GM19328 (cell line): ENCODE results near the gene LSMEM2.
A peak's percentile ranks its signal among the peaks of the same experiment; 100 is the strongest.
"Not testable (repeated sequence)": the region's sequence is repeated elsewhere in the genome, so short reads cannot be mapped to it uniquely, and the experiment has no call there.

Source experiments
- ATAC-seq: cut with Tn5 transposase; IDR thresholded peaks from one replicate; pipeline ENCODE4 v1.9.1; 2021; ENCODE audit warnings: mild to moderate bottlenecking, moderate library complexity; ENCODE audit not compliant: unreplicated experiment

The LSMEM2 gene

DNA sequence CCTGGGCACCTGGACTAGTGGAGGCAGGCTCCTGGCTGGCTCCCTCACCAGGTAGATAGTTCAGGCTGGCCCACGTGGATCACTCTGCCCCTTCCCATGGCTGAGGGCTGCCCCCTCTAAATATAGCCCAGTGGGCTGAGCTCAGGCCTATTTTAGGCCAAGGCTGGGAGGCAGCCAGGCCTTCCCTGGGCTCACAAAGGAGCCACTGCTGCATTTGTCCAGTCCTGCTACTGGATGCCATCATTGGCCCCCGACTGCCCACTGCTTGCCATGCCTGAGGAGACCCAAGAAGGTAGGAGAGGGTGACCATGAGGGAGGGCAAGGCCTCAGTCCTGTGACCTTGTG is at the start of gene LSMEM2:
TSS of gene LSMEM2 (plus strand) at position 208 of the 345 bp plus-strand sequence. CDS start at position 235, 27 bp downstream.
- no peak for ATAC-seq

DNA sequence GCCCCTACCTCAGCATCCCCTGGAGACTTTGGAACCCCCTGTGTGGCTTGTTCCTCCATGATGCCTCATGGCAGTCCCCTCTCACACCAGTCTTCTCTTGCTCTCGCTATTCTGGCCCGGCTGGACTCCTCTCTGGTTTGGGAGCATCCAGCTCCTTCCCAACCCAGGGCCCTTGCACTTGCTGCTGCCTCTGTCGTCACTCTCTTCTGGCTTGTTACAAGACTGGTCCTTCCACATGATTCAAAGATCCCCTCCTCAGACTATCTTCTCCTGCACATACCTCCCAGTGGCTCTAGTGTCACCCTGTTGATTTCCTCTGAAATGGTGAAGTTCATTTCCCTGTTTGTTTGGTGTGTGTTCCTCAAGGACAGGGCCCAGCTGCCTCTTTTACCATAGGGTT is 49.4 kb upstream of the LSMEM2 start:
- no peak for ATAC-seq

DNA sequence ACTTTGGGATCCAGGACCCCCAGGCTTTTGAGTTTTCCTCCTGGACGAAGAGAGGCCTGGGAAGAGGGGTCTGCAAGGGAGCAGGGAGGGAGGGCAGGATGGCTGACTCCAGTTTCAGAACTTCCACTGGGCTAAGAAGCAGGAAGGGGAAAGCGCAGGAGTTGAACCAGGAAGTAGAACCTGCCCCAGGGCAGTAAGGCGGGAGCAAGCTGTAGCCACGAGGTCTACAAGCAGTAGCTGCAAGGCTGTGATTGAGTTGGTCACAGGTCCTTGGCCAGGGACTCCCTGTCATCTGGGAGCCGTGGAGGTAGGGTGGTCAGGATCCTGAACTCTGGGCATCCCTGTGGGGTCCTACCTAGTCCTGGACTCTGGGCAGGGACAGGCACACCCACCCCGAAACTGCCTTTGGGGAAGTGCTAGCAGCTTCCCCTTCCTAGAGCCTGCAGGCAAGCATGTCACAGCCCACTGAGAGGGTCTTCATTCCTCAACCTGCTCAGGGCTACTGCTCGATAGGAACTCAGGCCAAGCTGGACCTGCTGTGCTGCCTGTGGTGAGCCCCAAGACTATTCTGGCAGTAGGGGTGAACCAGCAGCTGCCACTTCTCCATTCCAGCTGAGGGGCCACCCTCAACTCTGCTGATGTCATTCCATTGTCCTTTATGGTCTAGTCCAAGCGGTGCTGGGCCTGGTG is 48.6 kb upstream of the LSMEM2 start:
- ATAC-seq: no peak

DNA sequence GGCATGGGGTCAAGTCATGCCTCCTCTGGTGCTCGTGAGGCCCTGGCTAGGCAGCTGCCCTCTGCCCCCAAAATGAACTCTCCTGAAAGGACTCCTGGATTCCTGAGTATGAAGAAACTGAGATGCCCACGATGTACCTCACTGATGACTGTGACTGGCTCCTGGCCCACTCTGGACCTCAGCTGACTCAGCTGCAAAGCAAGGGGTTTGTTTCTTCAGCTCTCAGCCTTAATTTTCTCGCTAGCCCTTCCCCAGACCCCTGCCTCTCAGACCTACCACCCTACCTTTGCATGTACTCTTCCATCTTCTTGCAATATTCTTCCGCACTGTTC is 48.1 kb upstream of the LSMEM2 start:
- ATAC-seq: no peak

DNA sequence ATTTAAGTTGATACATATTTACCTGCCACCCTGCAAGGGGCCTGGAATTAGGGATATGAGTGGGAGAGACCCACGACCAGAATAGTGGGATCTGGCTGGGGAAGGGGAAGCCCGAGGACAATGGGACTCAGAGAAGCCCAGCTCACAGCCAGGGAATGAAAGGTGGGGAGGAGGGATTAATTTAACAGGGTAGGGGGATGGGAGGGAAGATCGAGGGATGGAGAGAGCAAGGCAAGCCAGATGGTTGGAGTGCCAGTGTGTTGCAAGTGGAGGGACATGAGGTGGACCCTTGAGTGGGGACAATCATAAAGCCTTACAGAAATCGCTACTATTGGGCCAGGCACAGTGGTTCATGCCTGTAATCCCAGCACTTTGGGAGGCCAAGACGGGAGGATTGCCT is 47.3 kb upstream of the LSMEM2 start:
- no peak for ATAC-seq

DNA sequence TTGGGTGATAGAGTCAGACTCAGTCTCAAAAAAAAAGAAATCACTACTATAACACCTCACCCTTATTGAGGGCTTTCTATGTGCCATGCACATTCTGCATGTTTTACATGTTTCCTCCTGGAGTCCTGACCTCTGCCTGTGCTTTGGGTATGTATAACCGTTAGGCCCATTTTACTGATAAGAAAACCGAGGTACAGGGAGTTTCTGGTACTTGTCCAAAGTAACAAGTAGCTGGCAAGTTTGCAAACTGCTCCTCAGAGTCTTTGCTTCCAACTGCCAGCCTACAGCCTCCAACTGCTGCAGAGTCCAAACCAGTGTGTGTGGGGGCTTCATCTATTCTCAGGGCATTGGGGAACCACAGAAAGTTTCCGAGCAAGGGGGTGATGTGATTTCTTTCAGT is 46.6 kb upstream of the LSMEM2 start:
- ATAC-seq: no peak

DNA sequence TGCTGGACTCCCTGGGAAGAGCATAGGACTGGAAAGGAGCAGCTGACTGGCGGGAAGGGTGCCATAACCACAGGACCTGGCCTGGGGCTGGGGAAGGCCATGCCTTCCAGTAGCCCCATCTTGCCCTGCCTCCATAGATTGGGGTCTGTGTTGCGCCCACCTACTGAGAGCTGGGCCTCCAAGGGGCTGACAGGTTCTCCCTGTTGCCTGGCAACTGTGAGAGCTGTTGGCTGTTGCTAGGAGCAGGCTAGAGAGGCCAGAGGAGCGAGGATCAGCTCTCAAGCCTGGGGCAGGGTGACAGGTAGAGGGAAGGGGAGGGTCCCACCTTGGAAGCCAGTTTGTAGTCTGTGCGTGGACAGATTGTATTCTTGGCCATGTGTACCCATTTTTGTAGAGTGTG is 45.7 kb upstream of the LSMEM2 start:
- no peak for ATAC-seq

DNA sequence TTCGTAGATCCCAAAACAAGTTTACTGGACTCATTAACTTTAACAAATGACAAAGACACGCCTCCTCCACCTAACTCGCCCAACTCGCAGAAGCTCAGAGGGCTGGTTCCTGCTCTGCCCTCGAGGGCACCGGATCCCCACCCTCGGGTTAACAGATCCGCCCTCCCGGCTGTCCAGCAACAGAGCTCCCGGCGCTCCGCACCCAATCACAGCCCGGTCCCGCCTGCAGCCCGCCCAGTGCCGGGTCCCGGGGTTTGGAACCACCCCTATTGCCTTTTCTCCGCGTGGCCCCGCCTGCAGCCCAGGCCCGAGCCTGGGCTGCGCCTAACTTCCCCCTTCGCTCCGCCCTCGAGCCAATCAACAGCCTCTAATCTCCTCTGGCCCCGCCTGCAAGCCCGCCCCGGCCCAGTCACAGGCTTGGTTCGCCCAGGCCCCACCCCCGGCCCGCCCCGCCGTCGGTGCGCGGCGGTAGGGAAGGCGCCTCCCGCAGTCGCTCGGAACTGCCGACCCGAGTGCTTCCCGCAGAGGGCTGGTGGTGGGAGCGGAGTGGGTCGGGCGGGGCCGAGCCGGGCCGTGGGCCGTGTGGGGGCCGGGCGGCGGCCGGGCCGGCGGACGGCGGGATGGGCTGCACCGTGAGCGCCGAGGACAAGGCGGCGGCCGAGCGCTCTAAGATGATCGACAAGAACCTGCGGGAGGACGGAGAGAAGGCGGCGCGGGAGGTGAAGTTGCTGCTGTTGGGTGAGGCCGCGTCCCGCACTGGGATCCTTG is 43.0 kb upstream of the LSMEM2 start, which contains the start of gene GNAI2:
TSS of gene GNAI2 (plus strand) at position 489 of the 768 bp plus-strand sequence. CDS start at position 621, 132 bp downstream.
- ATAC-seq: peak; percentile 91

DNA sequence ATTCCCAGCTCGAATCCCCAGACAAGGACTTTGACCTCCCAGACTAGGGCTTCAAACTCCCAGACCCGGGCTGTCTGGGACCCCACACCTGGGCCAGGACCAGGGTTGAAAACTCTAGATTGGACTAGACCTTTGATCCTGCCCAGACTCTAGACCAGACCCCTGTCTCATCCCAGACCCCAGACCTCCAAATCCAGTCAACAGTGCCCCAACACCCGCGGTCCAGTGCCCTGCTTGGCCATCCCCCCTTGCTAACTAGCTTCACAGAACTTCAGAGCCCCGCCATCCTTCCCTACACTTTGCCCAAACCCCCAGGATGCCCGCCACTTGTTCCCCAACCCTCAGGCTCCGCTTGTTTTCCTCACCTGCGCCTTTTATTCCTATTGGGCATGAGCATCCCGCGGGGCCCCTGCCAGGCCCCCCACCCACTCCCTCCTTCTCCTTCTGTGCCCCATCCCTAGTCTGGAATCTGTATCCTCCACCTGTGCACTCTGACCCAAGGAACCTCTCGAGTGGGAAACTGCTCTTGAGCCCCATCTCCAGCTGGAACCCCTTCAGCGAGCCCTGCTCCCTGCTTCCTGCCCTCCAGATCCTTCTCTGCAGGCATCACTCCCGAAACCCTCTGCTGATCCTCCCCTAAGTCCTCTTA is 42.3 kb upstream of the LSMEM2 start:
- no peak for ATAC-seq

DNA sequence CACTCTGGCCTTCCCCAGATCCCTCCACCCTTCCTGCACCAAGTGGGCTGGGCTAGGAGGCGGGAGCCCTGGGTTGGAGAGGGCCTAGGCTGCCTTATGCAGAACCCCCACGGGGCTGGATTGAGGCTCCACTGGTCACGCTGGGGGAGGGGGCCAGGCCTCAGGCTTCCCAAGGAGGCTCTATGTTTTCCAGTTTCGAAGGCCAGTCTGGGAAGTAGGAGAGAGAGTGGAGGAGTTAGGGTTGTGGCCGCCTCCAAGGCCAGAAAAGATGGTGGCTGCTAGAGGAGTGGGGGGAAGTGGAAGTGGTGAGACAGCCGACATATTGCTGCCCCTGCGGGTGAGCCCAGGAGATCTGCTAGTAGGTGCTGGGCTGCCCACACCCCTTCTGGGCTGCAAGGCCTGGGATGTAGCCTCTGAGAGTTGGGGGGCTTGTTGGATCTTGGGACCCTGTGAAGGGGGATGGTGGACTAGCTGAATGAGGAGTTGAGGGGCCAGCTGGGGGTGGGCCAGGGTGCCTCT is 41.7 kb upstream of the LSMEM2 start:
- no peak for ATAC-seq

DNA sequence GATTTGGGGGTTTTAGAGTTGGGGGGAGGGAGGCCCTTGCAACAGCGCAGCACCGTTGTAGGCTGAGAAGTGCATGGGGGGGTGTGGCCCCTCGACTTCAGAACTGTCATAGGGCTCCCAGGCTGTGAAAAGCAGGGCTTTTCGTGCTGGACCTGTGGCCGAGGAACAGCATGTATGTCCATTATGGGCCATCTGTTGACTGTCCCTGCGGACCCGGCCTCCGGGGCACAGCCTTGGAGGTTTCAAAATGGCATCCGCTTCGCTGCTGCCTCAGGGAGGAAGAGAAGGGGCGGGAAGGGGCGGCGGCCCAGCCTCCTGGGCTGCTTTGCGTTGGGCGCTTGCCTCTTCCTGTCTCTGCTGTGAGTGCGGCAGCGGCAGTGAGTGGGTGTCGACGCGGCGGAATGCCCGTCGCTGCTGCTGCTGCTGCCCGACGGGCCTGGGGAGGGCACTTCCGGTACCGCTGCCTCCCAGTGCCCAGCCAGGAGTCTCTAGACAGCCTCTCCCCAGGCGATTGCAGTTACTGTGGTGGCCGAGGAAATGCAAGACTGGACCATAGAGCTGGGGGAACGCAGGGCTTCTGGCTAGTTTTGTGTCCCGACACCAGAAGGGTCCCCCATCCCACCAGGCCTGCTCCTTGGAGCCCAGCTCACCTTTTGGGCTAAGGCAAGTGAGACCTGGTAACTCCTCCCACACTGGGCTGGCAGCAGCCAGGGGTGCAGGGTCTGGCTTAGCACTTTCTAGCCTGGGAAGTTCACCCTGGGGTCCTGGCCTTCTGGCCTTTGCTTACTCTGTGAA is 40.9 kb upstream of the LSMEM2 start:
- ATAC-seq: no peak

DNA sequence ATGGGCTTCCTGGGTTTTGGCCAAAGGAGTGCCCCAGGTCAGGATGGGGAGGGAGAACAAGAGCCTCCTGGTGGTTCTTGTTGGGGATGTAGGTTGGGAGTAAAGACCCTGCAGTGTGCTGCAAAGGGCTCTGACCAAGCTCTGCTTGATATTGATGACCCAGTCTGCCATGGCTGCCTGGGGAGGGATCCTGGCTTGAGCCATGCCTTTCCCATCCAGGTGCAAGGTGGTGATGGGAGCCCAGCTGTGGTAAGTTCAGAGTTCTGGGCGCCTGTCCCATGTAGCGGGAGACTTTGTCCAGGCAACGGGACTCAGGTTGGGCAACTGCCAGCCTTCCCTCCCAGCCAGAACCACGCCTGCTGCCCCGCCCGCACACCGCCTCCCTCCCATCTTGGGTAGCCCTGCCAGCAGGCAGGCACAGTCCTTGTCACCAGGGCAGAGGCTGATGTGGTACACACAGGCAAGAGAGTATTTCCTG is 40.3 kb upstream of the LSMEM2 start:
- ATAC-seq: no peak

DNA sequence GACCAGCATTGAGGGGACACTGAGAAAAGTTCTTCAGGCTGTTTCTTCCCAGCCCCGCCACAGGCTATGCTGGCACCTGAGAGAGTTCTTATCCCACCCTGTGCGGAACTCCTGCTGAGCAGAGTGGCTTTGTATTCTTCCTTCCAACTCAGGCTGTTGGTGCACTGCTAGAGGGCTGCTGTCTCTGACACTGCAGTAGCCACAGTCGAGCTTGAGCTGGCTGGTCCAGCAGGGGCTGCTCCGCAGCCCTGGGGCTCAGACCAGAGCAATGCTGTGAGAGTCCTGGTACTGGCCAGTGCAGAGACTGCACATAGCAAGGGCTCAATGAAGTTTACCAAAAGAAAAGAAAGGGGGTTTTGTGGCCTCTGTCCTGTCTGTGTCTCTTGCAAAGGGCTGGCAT is 39.2 kb upstream of the LSMEM2 start:
- ATAC-seq: no peak

DNA sequence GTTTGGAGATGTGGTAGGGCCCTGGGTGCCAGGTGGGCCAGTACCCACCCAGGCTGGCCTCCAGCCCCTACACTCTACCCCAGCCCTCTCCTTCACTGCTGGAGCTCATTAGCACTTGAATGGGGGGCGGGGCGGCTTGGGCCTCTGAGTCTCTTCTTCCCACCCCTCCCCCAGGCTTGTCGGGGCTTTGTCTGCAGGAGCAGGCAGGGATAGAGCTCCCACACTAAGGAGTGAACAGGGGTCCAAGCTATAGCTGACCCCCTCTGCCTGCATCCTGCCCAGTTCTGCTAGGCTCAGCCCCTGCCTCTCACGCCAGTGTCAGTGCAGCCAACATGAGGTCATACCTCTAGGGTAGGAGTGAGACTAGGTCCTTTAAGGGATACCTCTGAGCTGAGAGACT is 37.7 kb upstream of the LSMEM2 start:
- no peak for ATAC-seq

DNA sequence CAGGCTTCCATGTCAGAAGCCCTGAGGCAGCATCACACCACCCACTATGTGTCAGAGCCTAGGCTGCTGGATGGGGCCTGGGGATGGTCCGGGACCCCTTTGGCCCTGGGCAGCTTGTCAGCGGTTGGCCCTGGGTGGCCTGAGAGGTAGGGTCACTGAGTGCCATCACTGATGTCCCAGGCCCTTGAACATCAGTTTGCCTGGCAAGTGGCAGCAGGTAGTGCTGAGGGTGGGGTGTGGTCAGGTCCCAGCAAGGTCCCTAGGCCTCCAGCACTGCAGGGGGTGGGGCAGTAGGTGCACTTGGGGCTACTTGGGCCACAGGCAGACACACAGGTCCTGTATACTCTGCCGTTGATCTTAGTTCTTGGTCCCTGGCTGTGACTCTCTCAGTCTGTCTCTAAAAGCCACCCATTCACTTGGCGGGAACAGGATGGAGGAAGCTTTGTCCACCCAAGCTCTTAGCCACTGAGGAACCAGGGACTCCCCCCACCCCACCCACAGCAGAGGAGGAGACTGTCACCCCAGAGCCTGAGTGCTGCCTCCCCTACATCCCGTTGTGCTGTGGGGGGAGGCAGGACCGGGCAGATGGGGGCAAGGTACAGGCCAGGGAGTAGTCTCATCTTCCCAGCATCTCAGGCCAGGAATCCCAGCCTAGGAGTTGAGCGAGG is 37.0 kb upstream of the LSMEM2 start:
- no peak for ATAC-seq

DNA sequence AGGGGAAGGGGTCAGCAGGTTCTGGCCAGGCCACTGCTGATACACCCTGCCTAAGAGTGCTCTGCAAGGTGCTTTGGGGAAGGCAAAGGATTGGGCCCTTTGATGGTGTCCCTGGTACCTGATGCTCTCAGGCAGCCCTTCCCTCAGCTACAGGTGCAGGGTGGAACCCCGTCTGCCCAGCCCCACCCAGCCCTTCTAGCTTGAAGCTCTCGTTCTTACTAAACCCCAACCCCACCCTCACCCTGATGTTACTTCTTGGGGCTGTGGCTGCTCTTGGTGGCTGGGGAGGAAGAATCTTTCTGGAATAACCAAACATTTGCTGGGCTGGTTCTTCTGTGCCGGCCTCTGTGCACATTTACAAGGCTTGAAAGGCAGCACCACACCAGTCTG is 36.5 kb upstream of the LSMEM2 start:
- no peak for ATAC-seq

DNA sequence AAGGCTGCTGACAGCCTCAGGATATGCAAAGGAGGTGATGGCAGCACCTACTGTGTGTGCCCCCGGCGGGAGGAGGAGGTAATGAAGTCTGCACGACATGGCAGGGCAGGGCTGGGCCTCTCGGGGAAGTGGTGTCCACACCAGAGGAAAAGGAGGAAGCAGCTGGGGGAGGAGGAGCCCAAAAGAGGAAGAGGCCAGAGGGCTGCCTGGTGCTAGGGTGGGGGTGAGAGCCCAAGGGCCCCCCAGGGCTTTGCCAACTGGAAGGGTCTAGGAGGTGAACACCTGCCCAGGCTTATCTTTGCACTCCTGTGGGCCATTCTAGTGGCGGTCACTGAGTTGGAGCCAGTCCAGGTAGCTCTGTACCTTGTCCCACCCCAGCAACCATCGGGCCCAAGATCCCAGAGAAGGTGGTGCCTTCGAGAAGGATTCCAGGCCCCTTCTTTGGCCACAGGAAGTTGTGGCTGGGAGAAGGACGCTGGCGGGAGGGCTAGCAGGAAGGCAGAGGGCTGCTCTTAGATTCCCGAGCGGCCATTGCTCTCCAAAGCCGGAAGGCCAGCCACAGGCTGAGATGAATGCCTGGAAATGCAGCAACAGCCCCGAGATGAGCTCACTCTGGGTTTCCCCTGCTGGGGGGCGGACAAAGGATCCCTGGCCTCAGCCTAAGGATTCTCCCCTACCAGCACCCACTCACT is 35.9 kb upstream of the LSMEM2 start:
- no peak for ATAC-seq

DNA sequence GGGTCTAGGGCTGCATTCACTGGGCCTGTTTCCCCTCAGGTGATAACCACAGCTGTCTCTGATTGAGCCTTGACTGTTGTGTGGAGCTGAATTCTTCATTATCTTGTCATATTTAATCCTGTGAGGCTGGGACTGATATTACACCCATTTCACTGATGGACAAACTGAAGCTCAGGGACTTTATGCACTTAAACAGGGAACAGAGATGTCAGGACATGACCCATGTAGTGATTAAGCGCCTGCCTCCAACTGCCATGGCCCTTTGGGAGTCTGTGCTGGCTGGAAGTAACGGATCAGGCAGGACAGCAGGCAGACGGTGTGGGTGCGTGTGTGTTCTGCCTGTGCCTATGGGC is 35.4 kb upstream of the LSMEM2 start:
- no peak for ATAC-seq

DNA sequence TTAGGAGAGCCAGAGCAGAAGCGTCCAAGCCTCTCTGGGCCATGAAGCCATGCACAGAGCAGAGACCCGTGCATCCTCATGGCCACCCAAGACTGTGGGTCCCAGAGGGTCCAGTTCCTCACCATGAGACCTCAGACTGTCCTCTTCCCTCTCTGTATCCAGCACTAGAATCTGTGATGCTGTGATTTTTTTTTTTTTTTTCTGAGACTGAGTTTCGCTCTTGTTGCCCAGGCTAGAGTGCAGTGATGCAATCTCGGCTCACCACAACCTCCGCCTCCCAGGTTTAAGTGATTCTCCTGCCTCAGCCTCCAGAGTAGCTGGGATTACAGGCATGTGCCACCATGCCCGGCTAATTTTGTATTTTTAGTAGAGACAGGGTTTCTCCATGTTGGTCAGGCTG is 34.1 kb upstream of the LSMEM2 start:
- not testable (repeated sequence) for ATAC-seq

DNA sequence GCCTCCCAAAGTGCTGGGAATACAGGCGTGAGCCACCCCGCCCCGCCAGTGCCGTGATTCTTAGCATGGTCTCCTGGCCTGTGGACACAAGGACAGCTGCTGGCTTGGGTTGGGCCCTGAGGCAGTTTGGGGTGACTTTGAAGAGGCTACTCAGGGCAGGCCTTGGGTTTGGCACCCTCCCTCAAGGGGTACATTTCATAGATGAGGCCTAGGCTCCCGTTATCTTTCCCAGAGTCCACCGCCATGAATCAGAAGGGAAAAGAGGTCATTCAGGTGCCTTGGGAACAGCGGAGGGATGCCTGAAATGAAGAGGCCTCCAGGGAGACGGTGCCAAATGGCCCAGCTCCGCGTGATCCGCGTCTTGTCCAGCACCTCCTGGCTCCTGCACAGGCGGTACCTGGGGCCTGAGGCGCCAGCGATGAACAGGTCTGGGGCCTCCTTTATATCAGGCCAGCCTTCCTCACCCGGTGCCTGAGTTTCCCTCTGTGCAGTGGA is 33.6 kb upstream of the LSMEM2 start:
- no peak for ATAC-seq
